ENCODE measurements around the gene DGKB. TPM values are rescaled to one million over a fixed set of nuclear protein-coding genes. Genes with fewer than 3 reads are reported as not detected.

Gene DGKB
- polyA plus RNA-seq, 6 donors from 2014 or later = not detected

- H3K27me3 Mint-ChIP-seq = no peaks in the 10 kb centered on the region
- no peaks in the 10 kb centered on the region for H3K4me1 Mint-ChIP-seq
- H3K4me3 Mint-ChIP-seq = no peak overlapping the region
- peaks cover 3 to 16% (median 5%) of the 10 kb centered on the region in 7 donors for H3K9me3 Mint-ChIP-seq
- no peaks in the 10 kb centered on the region for H3K36me3 Mint-ChIP-seq
- ATAC-seq (ENCODE audit: low read depth in 2 of 2) = no peak
- DNase-seq = no peak
- no peak overlapping the region for H3K27ac Mint-ChIP-seq
Measured at GRCh38 chr7:14252458-14252857, 650.1 kb downstream of the DGKB start.

GRCh38 chr7:14242175-14242574 lies 660.4 kb downstream of the DGKB start:
- Mint-ChIP-seq H3K36me3 (no peaks in the 10 kb centered on the region), H3K4me3 (no peak overlapping the region), H3K4me1 (no peaks in the 10 kb centered on the region)

DNA sequence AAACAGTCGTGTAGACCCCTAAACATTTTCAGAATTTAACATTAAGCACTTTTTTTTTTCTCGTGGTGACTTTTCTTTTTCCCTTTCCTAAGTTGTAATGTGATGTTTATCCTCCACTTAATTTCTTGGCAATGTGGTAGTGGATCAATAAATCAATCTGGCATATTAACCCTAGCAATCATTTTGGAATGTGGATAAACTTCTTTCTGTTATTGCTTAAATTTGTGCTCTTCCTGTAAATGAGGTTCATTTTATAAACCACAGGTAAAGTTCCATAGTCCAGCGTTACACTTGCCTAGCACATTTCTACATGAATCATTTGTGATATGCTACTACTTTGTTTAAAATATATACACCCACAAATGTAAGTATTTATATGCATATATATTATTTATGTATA lies 665.7 kb downstream of the DGKB start:
- Mint-ChIP-seq H3K27me3 (no peaks in the 10 kb centered on the region), H3K36me3 (no peaks in the 10 kb centered on the region), H3K4me1 (no peaks in the 10 kb centered on the region), H3K27ac (no peak overlapping the region), H3K4me3 (no peak overlapping the region), H3K9me3 (peaks cover 0 to 2% (median 0%) of the 10 kb centered on the region in 7 donors)
- ATAC-seq (ENCODE audit: low read depth in 2 of 2) (no peak), DNase-seq (no peak)

More at GRCh38 chr7:14242175-14242574, 660.4 kb downstream of the DGKB start:
- no peak overlapping the region for H3K27ac Mint-ChIP-seq
- H3K27me3 Mint-ChIP-seq = no peaks in the 10 kb centered on the region
- DNase-seq (no peak), ATAC-seq (ENCODE audit: low read depth in 2 of 2) (no peak)
- H3K9me3 Mint-ChIP-seq = peaks cover 0 to 6% (median 0%) of the 10 kb centered on the region in 7 donors

DNA sequence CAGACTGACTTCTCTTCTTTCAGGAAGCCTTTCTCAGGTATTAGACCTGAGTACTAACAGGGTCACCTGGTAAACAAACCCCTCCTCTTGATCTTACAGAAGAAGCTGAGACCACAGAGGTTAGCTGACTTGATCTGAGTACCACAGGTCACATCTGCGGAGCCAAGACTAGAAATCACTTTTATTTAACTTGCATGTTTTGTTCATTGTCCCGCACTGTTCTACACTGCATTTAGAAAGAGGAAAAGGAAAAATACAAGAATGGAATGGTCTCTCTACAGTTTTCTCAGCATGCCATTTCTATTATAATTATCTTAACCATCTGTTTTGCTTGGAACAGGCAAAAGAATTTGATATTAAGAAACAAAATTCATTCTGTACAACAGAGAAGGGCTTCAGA lies 667.5 kb downstream of the DGKB start:
- Mint-ChIP-seq H3K4me1 (no peaks in the 10 kb centered on the region), H3K36me3 (no peaks in the 10 kb centered on the region), H3K4me3 (no peak overlapping the region), H3K27me3 (no peaks in the 10 kb centered on the region), H3K9me3 (peaks cover 0 to 2% (median 0%) of the 10 kb centered on the region in 7 donors), H3K27ac (no peak overlapping the region)
- no peak for DNase-seq
- ATAC-seq (ENCODE audit: low read depth in 2 of 2) = no peak

GRCh38 chr7:14233868-14234369 lies 668.6 kb downstream of the DGKB start:
- ATAC-seq (ENCODE audit: low read depth in 2 of 2) (no peak), DNase-seq (no peak)
- Mint-ChIP-seq H3K4me3 (no peak overlapping the region), H3K4me1 (no peaks in the 10 kb centered on the region), H3K9me3 (peaks cover 0 to 2% (median 0%) of the 10 kb centered on the region in 7 donors), H3K27me3 (no peaks in the 10 kb centered on the region), H3K27ac (no peak overlapping the region), H3K36me3 (no peaks in the 10 kb centered on the region)

GRCh38 chr7:14233076-14233867 lies 669.3 kb downstream of the DGKB start:
- DNase-seq (no peak), ATAC-seq (ENCODE audit: low read depth in 2 of 2) (no peak)
- no peak overlapping the region for H3K4me3 Mint-ChIP-seq
- no peaks in the 10 kb centered on the region for H3K4me1 Mint-ChIP-seq
- H3K27me3 Mint-ChIP-seq = no peaks in the 10 kb centered on the region
- H3K9me3 Mint-ChIP-seq = peaks cover 0 to 2% (median 0%) of the 10 kb centered on the region in 7 donors
- no peak overlapping the region for H3K27ac Mint-ChIP-seq
- no peaks in the 10 kb centered on the region for H3K36me3 Mint-ChIP-seq

DNA sequence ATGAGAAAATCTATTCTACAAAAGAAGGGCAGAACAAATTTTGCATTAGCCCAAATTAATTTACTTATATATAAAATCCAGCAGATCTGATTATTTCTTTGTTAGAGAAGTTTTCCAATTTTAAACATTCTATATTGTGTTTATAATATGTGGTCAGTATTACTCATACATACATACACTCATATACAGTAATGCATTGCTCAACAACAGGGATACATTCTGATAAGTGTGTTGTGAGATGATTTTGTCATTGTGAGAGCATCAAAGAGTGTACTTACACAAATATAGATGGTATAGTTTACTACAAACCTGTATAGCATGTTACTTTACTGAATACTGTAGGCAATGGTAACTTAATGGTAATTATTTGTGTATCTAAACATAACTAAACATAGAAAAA lies 673.5 kb downstream of the DGKB start:
- DNase-seq = no peak
- Mint-ChIP-seq H3K36me3 (no peaks in the 10 kb centered on the region), H3K4me1 (no peaks in the 10 kb centered on the region), H3K9me3 (peaks cover 0 to 8% (median 0%) of the 10 kb centered on the region in 7 donors), H3K27ac (no peak overlapping the region), H3K27me3 (no peaks in the 10 kb centered on the region), H3K4me3 (no peak overlapping the region)
- ATAC-seq (ENCODE audit: low read depth in 2 of 2) = no peak

DNA sequence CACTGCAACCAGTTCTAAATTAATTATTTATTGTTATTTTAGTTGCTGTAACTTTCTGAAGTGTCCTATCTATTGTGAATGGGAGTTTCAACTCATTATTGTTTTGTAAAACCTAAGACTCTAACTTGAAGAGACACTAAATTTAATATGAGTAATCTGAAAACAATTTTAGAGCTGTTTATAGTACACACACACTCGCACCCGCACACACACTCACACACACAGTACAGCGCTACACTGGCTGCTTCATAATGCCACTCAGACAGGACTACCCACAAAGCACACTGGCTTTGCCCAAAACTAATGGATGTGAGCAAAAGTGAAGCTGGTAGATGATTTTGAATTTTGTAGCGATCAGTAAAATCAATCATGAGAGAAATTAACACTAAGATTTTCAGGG lies 674.2 kb downstream of the DGKB start:
- Mint-ChIP-seq H3K27ac (no peak overlapping the region), H3K4me1 (no peaks in the 10 kb centered on the region), H3K27me3 (no peaks in the 10 kb centered on the region), H3K4me3 (no peak overlapping the region), H3K36me3 (no peaks in the 10 kb centered on the region), H3K9me3 (peaks cover 0 to 8% (median 0%) of the 10 kb centered on the region in 7 donors)
- DNase-seq (no peak), ATAC-seq (ENCODE audit: low read depth in 2 of 2) (no peak)

GRCh38 chr7:14226126-14226525 lies 676.4 kb downstream of the DGKB start:
- Mint-ChIP-seq H3K27me3 (no peaks in the 10 kb centered on the region), H3K9me3 (peaks cover 0 to 8% (median 0%) of the 10 kb centered on the region in 7 donors), H3K36me3 (no peaks in the 10 kb centered on the region), H3K27ac (no peak overlapping the region), H3K4me3 (no peak overlapping the region), H3K4me1 (no peaks in the 10 kb centered on the region)
- ATAC-seq (ENCODE audit: low read depth in 2 of 2) (no peak), DNase-seq (no peak)

- ATAC-seq (ENCODE audit: low read depth in 2 of 2) (no peak), DNase-seq (no peak)
- H3K9me3 Mint-ChIP-seq = peaks cover 0 to 5% (median 0%) of the 10 kb centered on the region in 7 donors
- H3K4me1 Mint-ChIP-seq = no peaks in the 10 kb centered on the region
- no peaks in the 10 kb centered on the region for H3K36me3 Mint-ChIP-seq
- no peaks in the 10 kb centered on the region for H3K27me3 Mint-ChIP-seq
- no peak overlapping the region for H3K27ac Mint-ChIP-seq
- no peak overlapping the region for H3K4me3 Mint-ChIP-seq
Measured at GRCh38 chr7:14219125-14219524, 683.4 kb downstream of the DGKB start.

DNA sequence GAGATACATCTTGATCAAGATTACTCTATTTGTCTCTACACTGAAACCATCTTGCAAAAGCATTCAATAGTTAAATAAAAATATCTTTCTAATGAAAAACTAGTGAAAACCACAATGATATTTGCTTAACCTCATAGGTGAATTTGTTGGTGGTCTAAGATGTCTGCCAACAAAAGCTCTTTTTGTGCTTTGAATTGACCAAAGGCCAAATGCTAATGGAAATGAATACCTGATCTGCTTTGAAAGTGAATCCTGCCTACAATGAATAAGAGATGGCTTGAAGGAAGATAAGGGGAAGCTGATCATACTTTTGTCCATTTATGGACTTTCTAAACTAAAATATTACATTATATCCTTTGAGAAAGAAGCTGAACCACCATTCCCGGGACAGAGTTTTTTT lies 684.2 kb downstream of the DGKB start:
- no peaks in the 10 kb centered on the region for H3K4me1 Mint-ChIP-seq
- ATAC-seq (ENCODE audit: low read depth in 2 of 2) = no peak
- DNase-seq = no peak
- no peaks in the 10 kb centered on the region for H3K36me3 Mint-ChIP-seq
- no peaks in the 10 kb centered on the region for H3K27me3 Mint-ChIP-seq
- H3K4me3 Mint-ChIP-seq = no peak overlapping the region
- H3K9me3 Mint-ChIP-seq = peaks cover 0 to 8% (median 1%) of the 10 kb centered on the region in 7 donors
- no peak overlapping the region for H3K27ac Mint-ChIP-seq

DNA sequence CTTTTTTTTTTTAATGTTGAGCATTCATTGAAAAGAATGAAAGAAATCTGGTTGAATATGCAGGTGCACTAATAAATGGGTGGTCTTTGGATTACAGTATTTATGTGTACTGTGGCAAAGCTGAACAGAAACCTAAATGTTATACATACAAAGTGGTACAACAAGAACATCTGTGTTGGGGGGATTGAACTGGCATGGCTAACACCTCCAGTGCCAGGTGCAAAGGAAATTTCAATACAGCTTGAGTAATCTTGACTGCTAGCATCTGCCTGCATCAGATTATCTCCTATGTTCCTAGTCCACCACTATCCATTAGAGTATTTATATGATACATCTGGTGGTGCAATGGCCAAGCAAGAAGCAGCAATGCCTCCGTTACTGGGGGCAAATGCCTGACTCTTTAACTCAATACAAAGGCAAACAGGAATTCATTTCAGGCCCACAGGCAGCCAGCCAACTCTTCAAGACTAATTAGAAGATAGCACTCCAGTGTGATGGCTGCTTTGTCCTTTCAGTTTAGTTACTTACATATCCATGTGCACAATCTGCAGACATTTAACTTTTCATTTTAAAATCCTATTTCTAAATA lies 692.6 kb downstream of the DGKB start:
- peaks cover 0 to 20% (median 3%) of the 10 kb centered on the region in 7 donors for H3K9me3 Mint-ChIP-seq
- H3K27me3 Mint-ChIP-seq = no peaks in the 10 kb centered on the region
- DNase-seq (no peak), ATAC-seq (ENCODE audit: low read depth in 2 of 2) (no peak)
- no peak overlapping the region for H3K4me3 Mint-ChIP-seq
- no peaks in the 10 kb centered on the region for H3K4me1 Mint-ChIP-seq
- no peaks in the 10 kb centered on the region for H3K36me3 Mint-ChIP-seq
- no peak overlapping the region for H3K27ac Mint-ChIP-seq

DNA sequence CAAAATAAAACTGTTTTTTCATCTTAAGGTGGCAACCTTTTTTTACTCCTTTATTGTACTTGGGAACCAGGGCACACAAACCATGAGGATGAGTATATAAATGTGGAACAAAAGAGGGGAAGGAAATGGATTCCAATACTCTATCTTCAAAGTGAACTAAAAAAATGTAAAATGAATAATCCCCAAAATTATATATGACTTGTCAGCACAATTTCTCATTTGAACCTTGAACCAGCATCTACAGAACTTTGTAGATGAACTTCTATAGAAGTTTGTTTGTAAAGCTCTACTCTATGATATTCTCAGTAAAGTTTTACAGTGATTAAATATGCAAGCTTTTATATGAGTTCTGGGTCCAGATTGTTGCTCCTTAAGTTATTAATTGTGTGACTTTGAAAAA lies 694.8 kb downstream of the DGKB start:
- Mint-ChIP-seq H3K27me3 (no peaks in the 10 kb centered on the region), H3K36me3 (no peaks in the 10 kb centered on the region), H3K9me3 (peaks cover 0 to 13% (median 1%) of the 10 kb centered on the region in 7 donors), H3K4me1 (no peaks in the 10 kb centered on the region), H3K4me3 (no peak overlapping the region), H3K27ac (no peak overlapping the region)
- no peak for ATAC-seq (ENCODE audit: low read depth in 2 of 2)
- no peak for DNase-seq

GRCh38 chr7:14207138-14207537 lies 695.4 kb downstream of the DGKB start:
- DNase-seq (no peak), ATAC-seq (ENCODE audit: low read depth in 2 of 2) (no peak)
- Mint-ChIP-seq H3K4me1 (no peaks in the 10 kb centered on the region), H3K27ac (no peak overlapping the region), H3K36me3 (no peaks in the 10 kb centered on the region), H3K4me3 (no peak overlapping the region), H3K27me3 (no peaks in the 10 kb centered on the region), H3K9me3 (peaks cover 0 to 9% (median 0%) of the 10 kb centered on the region in 7 donors)
